Thyroid gland (tissue), 4 donors: Measurements from ENCODE around the gene KCNMB2.

Source experiments
- POLR2A ChIP-seq, 2 donors: fragments of 450-650 bp; IDR thresholded peaks; one replicate each; pipeline ENCODE4 v1.6.1; 2017; ENCODE audit warnings: antibody characterized with exemption in 2 of 2, mild to moderate bottlenecking in 2 of 2, moderate library complexity in 1 of 2
- TF ChIP-seq, protein P1 (sequence below), 6 experiments: fragments of 200-600 bp in 3 of 6; fragments of 450-650 bp in 3 of 6; sonication (generic) in 3 of 6; IDR thresholded peaks; one replicate each; pipeline ENCODE4 v1.5.1; 2016 to 2019; ENCODE audit warnings: antibody characterized with exemption in 6 of 6, mild to moderate bottlenecking in 2 of 6, inconsistent platforms in 1 of 6, moderate library complexity in 1 of 6

GRCh38 chr3:178562947-178563232 is 26.7 kb downstream of the KCNMB2 start:
- TF ChIP-seq, protein P1, sequence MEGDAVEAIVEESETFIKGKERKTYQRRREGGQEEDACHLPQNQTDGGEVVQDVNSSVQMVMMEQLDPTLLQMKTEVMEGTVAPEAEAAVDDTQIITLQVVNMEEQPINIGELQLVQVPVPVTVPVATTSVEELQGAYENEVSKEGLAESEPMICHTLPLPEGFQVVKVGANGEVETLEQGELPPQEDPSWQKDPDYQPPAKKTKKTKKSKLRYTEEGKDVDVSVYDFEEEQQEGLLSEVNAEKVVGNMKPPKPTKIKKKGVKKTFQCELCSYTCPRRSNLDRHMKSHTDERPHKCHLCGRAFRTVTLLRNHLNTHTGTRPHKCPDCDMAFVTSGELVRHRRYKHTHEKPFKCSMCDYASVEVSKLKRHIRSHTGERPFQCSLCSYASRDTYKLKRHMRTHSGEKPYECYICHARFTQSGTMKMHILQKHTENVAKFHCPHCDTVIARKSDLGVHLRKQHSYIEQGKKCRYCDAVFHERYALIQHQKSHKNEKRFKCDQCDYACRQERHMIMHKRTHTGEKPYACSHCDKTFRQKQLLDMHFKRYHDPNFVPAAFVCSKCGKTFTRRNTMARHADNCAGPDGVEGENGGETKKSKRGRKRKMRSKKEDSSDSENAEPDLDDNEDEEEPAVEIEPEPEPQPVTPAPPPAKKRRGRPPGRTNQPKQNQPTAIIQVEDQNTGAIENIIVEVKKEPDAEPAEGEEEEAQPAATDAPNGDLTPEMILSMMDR (IDR thresholded peaks at IDR 0.05): no peak
- TF ChIP-seq POLR2A (IDR thresholded peaks at IDR 0.05): no peak
